GM18520 (cell line): ENCODE data around the gene NUDC.
"Not testable (repeated sequence)": the region's sequence is repeated elsewhere in the genome, so short reads cannot be mapped to it uniquely, and the experiment has no call there.

Experiments used
- ATAC-seq: cut with Tn5 transposase; IDR thresholded peaks from one replicate; pipeline ENCODE4 v1.9.1; 2021; ENCODE audit not compliant: unreplicated experiment

NUDC gene

GRCh38 chr1:26911399-26912146, 10.0 kb upstream of the NUDC start:
- no peak for ATAC-seq

- ATAC-seq = no peak
These were observed 9.4 kb upstream of the NUDC start for GRCh38 chr1:26912147-26912490.

- no peak for ATAC-seq
These were observed 8.2 kb upstream of the NUDC start for GRCh38 chr1:26913389-26913753.

- no peak for ATAC-seq
These were observed 7.6 kb upstream of the NUDC start, which contains the start of gene NR0B2 for GRCh38 chr1:26913754-26914619. NR0B2 (minus strand) TSS chr1:26913975; CDS start chr1:26913940, 35 bp downstream.

- ATAC-seq = no peak
These were observed 6.2 kb upstream of the NUDC start for GRCh38 chr1:26915204-26915842.

- no peak for ATAC-seq
These were observed 410 bp upstream of the NUDC start for GRCh38 chr1:26921126-26921539.

- ATAC-seq = no peak
These were observed 837 bp downstream of the NUDC start for GRCh38 chr1:26922431-26922729.

GRCh38 chr1:26922901-26923300, 1.4 kb downstream of the NUDC start:
- no peak for ATAC-seq

GRCh38 chr1:26923711-26924110, 2.2 kb downstream of the NUDC start:
- no peak for ATAC-seq

- no peak for ATAC-seq
These were observed 11.0 kb downstream of the NUDC start for GRCh38 chr1:26932531-26932930.

GRCh38 chr1:26936823-26937222, 15.3 kb downstream of the NUDC start:
- ATAC-seq = no peak

GRCh38 chr1:26938004-26938658, 16.6 kb downstream of the NUDC start:
- no peak for ATAC-seq

GRCh38 chr1:26938659-26939025, 17.1 kb downstream of the NUDC start:
- ATAC-seq = no peak

- no peak for ATAC-seq
These were observed 19.8 kb downstream of the NUDC start for GRCh38 chr1:26941311-26941710.

- ATAC-seq = no peak
These were observed 21.1 kb downstream of the NUDC start for GRCh38 chr1:26942656-26943055.

GRCh38 chr1:26945138-26945537, 23.6 kb downstream of the NUDC start:
- ATAC-seq = no peak

- ATAC-seq = no peak
These were observed 24.2 kb downstream of the NUDC start for GRCh38 chr1:26945728-26946127.

- ATAC-seq = no peak
These were observed 24.7 kb downstream of the NUDC start for GRCh38 chr1:26946270-26946669.

GRCh38 chr1:26948725-26949057, 27.1 kb downstream of the NUDC start:
- ATAC-seq = not testable (repeated sequence)

GRCh38 chr1:26949266-26949925, 27.9 kb downstream of the NUDC start:
- ATAC-seq = no peak

GRCh38 chr1:26949926-26950319, 28.4 kb downstream of the NUDC start:
- ATAC-seq = no peak
